Testis (tissue), 2 donors: ENCODE measurements around the gene L3MBTL4.

ENCODE experiments used
- CTCF ChIP-seq, 3 experiments: fragments of 450-650 bp in 2 of 3; fragments of 200-600 bp in 1 of 3; sonication (generic) in 1 of 3; IDR thresholded peaks; one replicate each; pipeline ENCODE4 v1.5.1; 2016 to 2019; ENCODE audit warnings: antibody characterized with exemption in 3 of 3, mild to moderate bottlenecking in 2 of 3, moderate library complexity in 1 of 3
- POLR2A ChIP-seq: fragments of 450-650 bp; IDR thresholded peaks from one replicate; pipeline ENCODE4 v1.6.1; 2017; ENCODE audit warnings: antibody characterized with exemption, mild to moderate bottlenecking, moderate library complexity

- TF ChIP-seq CTCF (IDR thresholded peaks at IDR 0.05) (no peak), POLR2A (no peak)
These were observed 326.3 kb downstream of the L3MBTL4 start for GRCh38 chr18:6088432-6088831.
